GM18867 (cell line): ENCODE results near the gene DNAJB12.
"Not testable (repeated sequence)": the region's sequence is repeated elsewhere in the genome, so short reads cannot be mapped to it uniquely, and the experiment has no call there.

Experiments used
- ATAC-seq: cut with Tn5 transposase; IDR thresholded peaks from one replicate; pipeline ENCODE4 v1.9.1; 2021; ENCODE audit warnings: mild to moderate bottlenecking, moderate library complexity; ENCODE audit not compliant: unreplicated experiment

Gene DNAJB12

GRCh38 chr10:72297281-72297804, 57.4 kb downstream of the DNAJB12 start:
- ATAC-seq: peak; percentile 62

- not testable (repeated sequence) for ATAC-seq
Measured at GRCh38 chr10:72296829-72297280, 57.9 kb downstream of the DNAJB12 start.

GRCh38 chr10:72295330-72295910, 59.3 kb downstream of the DNAJB12 start:
- ATAC-seq: no peak

- no peak for ATAC-seq
Measured at GRCh38 chr10:72292223-72292691, 62.5 kb downstream of the DNAJB12 start.

GRCh38 chr10:72291019-72291532, 63.6 kb downstream of the DNAJB12 start:
- ATAC-seq: no peak

- ATAC-seq: no peak
Measured at GRCh38 chr10:72285972-72286521, 68.7 kb downstream of the DNAJB12 start.

GRCh38 chr10:72283131-72283530, 71.6 kb downstream of the DNAJB12 start:
- ATAC-seq: no peak
